GM18858 (cell line): ENCODE measurements around the gene LHX4.

Experiments
- ATAC-seq: cut with Tn5 transposase; IDR thresholded peaks from one replicate; pipeline ENCODE4 v1.9.1; 2021; ENCODE audit not compliant: unreplicated experiment

LHX4 gene

DNA sequence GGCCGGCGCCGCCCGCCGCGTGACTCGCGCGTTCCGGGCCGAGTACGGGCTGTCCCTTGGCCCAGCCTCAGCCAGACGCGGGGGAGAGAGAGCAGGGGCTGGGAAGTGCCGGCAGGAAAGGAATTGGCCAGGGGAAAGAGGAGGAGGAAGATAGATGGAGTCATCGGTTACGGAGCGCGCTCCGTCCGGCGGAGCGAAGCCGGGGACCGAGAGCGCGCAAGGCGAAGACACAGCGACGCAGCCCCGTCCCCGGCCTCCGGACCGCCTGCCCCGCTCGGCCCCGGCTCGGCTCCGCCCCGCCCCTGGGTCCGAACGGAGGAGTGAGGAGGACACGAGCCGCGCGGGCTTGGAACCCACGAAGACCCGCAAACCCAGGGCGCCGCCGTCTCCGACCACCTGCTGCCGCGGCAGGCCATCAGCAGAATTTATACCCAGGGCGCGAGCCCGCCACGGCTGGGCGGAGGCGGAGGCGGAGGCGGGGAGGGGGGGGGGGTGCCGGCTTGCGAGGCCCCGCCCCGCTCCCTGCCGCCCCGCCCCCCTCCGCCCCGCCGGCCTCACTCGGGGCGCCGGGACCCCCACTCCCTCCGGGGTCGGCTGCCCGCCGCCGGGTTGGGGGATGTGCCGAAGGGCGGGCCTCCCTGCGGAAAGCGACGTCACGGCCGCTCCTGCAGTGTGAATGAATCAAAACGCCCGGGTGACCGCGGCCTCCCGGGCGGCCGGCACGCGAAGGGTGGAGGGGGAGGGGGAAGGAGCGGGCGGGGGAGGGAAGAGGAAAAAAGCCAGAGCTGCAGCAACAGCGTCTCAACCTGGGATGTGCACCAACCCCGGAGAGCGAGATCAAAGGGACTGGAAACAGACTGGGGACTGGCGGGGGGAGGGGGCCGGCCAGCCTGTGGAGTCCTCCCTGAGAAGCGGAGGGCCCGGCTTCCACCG is at the start of gene LHX4:
Gene LHX4, plus strand, starts transcription at position 782 of the 933 bp plus-strand sequence. CDS start 266 bp downstream, outside the sequence.
- ATAC-seq = no peak

DNA sequence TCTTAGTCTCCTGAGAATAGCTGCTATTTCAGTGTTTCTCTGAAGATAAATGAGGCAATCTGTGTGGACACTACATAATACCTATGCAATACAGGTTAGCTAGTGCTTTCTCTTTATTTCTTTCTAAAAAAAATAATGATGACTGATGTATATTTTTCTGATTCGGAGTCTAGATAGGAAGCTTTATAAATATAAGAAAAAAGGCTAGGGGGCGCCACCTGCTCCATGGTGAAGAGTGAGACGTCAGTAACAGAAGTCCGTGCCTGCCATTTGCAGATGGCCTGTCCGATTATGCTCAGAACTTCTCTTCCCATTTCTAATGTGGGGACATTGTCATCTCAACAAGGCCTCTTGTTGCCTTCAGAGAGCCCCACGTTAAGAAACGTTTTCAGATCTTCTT is 49.0 kb upstream of the LHX4 start:
- ATAC-seq = no peak

DNA sequence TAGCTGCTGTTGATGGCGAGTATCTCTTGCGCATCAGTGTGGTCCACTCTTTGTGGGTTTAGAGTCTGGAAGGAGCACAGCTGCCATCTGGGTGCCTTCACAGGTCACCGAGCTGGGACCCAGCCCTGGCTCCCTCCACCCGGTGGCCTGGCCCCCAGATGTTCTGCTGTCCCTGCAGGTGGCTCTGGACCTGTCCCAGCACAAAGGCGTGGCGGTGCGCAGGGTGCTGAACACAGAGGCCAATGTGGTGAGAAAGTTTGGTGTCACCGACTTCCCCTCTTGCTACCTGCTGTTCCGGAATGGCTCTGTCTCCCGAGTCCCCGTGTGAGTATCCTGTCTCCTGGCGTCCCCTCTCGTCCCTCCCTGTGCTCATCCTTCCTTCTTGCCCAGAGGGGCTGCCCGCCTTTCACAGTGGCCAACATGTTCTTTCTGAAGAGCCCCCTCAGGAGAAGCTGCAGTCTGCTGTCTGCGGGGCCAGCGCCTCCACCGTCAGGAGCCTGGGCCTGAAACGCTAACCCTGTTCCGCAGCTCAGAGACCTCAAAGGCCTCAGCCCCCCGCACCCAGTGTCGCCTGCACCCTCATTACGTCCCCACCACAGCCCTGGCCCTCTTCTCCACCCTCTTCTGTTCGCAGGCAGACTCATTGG is 47.9 kb upstream of the LHX4 start:
- ATAC-seq = no peak

DNA sequence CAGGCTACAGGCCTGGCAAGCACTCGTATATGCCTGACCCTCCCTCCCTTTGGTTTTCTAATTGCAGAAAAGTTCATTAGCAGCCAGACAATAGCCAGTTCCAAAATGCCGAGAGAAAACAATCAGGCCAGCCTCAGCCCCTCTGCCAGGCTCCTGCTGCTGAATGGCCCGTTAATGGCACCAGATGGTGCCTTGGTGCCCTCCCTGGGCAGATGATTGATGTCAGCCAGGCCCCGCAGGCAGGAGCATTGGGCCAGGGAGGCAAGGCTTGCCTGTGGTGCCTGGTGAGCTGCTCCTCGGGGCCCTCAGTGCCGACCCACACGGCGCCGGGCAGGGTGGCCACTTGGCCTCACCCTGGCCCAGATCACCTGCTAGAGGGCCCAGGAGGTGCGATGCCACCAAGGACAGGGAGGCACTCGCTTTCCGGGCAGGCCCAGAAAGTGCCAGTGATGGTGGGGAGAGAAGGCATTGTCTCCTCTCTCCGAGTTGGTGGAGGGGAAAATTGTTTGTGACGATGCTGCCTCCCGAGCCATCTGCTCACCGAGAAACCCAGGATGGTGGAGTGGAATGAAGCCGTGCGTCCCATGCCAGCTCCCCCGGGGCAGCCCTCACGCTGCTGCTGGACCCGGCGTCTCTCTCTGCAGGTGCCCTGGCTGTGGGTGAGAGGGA is 47.3 kb upstream of the LHX4 start:
- ATAC-seq = no peak

DNA sequence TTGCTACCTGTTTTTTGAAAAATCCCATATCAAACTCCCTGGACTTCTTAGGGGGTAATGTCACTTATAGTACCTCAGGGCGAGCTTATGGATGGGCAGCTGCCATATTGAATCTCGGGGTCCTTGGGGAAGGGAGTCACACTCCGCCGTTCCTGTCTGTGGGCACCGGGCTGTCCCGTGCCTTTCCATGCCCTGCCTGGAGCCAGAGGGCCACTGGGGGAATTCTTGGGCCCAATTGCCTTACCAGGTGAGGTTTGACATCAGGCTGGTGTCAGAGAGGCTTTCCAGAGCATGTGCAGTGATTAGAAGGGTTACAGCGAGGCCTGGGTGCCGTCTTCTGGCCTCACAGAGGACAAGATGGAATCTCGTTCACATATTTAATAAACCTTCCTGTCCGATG is 46.6 kb upstream of the LHX4 start:
- ATAC-seq = no peak

DNA sequence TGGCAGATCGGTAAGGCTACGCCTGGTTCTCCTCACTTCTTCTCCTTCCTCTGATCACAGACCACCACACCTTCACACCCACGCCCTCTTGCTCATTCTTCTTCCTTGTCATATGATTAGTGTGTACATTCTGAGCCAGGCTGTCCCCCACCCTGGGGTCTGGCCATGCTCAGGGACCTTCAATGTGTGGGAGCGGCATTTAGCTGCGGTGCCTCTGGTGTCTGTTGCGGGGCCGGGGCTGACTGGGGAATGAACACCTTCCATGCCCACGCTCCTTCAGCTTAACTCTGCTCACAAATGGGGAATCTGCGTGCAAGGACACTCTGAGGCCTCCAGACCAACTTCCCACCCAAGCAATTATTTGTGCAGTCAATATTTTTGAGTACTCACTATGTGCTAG is 46.0 kb upstream of the LHX4 start:
- ATAC-seq = no peak

DNA sequence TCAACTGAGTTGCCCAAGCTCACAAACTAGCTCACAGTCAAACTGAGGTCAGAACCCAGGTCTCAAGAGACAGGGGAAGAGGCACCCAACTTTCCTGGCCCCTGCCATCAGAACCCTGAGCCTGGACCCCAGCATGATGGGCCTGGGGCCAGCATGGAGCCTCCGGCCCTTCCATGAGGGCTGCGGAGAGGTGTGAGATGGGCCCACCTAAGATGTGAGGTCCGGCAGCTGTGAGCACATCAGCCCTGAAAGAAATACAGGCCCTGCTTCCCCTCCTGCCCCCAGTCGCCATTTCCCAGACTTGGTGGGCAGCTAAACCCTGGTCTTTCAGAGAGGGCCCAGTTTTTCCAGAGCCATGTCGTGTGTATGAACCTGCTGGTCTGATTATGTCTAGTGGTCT is 44.8 kb upstream of the LHX4 start:
- ATAC-seq = no peak

DNA sequence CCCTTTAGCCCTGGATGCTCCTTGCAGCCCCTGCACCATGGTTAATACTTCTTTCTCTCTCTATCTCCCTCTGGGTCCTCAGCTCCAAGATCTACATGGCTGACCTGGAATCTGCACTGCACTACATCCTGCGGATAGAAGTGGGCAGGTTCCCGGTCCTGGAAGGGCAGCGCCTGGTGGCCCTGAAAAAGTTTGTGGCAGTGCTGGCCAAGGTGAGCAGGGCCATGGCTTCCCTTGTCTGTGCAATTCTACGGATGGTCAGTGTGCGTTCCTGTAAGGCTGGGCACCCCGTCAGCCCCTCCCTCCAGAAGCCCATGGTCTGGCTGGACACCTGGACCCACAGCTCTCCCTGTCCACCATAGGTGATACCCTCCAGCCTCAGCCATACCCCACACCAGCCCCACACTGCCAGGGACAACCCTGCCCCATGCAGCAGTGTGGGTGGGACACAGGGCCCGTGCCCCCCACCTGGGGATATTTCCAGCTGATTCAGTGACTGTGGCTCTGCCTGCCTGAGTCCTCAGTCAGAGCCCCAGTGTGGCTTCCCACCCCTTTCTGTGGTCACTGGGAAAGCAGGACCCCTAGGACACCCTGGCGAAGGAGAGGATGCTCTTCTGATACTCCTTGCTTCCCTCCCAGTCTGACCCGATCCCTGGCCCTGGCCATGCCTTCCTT is 44.0 kb upstream of the LHX4 start:
- no peak for ATAC-seq

DNA sequence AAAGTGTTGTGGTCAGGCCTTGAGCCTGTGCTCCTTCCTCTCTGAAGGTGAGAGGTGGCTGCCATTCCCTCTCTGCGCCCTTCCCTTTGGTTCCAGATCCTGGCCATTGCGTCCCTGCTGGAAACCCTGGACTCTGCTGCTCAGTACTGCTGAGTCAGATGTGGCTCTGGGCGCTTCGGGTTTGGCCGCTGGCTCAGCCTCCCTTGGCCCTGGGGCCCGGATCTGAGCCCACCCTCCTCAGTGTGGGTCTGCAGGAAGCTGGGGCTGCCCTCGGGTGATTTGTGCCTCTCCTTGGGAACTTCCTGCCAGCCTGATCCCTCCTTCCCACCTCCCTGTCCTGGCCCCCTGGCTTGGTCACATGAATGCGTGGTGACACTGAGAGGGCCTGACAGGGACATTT is 43.2 kb upstream of the LHX4 start:
- ATAC-seq = no peak

DNA sequence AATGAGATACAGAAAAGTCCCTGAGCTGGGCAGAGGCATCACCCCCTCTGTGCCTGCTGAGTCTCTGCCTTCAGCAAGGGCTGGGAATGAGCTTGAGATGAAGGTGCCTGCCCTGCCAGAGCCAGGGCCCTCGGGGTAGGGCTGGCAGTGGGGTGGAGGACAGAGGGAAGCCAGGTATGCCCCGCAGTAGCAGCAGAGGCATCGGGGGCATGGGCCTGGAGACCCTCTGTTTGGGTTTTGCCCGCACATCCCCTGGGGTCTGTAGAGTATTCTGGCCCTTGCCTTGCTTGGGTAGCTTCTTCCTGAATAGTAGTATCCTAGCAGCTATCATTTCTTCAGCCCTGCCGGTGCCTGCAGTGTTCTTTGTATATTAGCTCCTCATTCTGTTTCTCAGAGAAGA is 42.4 kb upstream of the LHX4 start:
- ATAC-seq = no peak

DNA sequence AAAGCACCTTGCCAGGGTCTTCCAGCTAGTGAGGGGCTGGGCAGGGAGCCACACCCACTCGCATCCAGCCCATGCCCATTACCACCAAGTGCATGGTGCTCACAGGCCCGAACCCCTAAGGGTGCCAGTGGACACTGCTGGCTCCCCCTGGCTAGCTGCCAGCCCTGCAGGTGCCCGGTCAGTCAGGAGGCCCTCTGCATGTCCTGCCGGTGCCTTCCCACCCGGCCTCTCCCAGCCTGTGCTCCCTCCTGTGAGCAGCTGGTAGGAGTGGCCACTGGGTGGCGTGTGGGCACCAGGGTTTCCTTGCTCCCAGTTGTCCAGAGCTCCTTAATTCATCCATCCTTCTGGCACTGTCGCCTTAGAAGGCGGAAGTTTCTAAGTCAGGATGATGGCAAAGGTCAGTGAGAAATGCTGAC is 42.0 kb upstream of the LHX4 start:
- no peak for ATAC-seq

DNA sequence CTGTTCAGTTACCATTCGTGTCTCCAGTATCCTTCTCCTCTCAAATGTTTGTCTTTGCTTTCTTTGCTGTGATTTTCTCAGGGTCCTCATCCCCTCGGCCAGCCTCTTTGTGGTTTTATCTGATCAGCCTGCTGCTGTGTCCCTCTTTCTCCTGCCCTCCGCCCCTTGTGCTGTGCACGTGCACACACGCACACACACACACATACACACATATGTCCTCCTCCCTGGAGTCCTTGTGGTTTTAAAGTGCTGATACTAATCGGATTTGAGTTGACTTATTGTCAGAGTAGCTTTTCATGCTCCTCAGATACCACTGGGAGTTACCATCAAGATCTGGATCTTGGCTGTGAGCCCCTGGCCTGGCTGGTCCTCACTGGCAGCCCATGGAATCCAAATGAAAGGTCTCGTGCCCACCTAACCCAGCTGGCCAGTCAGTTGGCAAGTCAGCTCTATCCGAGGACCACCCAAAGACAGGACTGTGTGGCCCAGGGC is 41.3 kb upstream of the LHX4 start:
- no peak for ATAC-seq

DNA sequence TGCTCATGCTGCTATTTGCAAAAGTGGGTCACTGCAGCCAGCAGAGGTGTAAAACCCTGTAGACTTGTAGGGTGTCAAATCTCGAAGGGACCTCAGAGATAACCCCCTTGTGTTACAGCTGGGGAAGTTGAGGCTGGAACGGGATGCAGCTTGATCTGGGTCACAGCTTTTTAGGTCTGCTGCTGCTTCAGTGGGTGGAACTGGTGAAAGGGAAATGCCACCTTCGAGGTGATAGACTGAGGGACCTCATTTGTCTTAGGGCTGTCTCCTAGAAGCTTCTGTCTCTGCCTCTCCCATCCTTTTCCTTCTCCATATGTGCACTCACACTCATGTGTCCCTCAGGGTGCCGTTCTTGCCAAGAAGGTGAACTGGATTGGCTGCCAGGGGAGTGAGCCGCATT is 40.0 kb upstream of the LHX4 start:
- ATAC-seq = no peak

DNA sequence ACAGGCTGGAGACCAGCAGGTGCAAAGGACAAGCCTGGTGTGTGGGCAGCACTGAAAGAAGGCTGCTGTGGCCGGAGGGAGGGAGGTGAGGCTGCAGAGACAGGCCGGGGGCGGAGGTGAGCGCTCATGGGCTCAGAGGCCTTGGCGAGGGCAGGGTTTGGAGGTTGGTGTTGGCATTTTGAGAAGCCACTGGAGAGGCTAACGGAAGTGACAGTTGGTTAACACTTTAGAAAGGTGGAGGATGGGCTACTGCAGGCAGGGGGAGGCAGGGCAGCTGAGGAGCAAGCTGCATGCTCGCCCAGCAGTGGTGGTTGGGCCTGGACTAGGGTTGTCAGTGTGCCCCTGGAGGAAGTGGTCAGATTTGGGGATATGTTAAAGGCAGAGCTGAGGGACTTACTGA is 37.9 kb upstream of the LHX4 start:
- ATAC-seq = no peak

DNA sequence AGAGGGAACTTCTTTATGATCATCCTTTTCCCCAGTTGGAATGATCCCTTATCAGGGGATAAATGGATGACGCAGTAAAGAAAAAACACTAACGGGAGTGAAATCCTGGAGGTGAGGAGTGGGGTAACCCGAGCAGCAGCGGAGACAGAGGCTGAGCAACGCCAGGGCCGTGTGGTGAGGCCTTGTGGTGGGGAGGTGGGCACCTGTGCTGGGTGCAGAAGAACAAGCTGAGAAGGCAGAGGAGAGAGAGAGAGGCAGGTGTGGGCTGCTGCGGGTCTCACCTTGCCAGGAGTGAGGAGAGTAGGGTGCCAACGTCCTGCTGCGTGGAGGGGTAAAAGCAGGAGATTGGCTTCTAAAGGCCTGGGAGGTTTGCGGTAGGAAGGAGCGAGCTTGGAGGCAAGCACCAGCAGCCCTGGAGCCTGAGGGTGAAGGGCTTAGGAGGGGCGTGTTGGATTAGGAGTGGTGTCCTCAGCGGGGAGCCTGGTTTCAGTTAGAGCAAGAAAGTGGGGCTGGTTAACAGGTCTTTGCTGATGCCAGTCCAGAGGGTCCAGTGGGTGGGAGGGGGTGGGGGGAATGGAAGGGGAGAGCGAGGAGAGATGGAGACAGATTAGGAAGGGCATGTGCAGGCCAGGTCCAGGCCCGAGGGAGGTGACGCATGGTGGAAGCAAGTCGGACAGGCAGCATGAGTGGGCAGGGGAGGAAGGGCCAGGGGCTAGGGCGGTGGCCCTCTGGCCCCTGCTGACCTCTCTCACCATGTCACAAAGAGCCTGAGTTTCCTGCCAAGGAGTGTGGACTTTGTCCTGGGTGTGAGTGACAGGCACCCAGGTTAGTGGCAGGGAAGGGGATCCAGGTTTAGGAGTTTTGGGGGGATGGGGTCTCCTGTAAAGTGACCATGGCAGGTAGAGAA is 36.7 kb upstream of the LHX4 start:
- no peak for ATAC-seq

DNA sequence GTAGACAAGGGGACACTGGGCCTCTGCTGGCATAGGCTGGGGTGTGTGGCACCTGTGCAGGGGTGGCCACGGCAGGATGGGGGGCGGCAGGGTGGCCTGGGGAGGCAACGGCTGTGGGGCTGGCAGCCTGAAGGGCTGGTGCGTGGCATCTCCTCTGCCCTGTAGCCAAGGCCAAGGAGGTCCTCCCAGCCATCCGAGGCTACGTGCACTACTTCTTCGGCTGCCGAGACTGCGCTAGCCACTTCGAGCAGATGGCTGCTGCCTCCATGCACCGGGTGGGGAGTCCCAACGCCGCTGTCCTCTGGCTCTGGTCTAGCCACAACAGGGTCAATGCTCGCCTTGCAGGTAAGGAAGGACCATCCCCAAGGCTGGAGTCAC is 36.0 kb upstream of the LHX4 start:
- no peak for ATAC-seq

DNA sequence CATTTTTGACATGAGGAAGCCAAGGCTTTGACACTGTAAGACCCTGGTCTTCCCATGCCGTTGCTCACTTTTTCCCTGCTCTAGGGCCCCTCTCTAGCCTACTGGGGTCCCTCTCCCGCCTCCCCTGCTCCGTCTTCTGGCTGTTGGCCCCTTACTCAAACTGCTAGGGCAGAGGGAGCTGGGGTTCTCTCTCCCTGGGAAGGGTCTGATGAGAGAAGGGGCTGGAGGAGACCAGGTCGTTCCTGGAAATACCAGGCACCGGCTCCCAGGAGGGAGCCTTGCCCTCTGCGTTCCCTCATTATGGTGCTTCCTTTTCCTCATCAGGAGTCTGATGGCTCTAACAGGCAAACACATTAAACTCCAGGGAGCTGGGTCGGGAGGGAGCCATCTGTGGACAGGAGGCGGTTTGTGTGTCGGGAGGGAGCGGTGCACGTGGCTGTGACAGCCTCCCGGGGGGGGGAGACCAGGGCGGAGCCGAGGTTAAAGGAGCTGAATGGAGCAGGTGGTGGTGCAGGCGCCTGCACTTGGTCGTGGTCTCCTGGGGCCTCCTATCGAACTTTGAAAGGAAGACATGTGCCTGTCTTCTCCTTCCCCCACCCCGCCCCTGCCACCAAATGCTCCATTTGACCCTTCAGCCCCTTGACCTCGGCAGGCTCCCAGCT is 35.4 kb upstream of the LHX4 start:
- ATAC-seq = no peak

DNA sequence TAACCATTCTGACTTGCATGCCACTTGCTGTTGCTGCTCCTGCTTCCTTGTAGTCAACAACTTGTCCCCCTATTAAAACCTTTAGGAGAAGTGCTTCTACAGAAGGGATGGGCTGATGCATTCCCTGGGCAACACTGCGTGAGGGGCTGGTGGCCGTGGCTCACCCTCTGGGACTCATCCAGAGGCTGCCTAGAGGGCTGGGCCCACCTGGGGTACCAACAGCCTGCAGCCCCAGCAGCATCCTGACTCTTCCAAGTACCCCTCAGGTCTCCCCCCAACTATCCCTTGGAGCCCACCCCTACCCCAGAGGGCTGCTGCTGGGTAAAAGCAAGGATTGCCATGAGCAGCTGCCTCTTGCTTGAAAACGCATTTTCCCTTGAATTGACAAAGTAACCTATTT is 34.7 kb upstream of the LHX4 start:
- no peak for ATAC-seq

DNA sequence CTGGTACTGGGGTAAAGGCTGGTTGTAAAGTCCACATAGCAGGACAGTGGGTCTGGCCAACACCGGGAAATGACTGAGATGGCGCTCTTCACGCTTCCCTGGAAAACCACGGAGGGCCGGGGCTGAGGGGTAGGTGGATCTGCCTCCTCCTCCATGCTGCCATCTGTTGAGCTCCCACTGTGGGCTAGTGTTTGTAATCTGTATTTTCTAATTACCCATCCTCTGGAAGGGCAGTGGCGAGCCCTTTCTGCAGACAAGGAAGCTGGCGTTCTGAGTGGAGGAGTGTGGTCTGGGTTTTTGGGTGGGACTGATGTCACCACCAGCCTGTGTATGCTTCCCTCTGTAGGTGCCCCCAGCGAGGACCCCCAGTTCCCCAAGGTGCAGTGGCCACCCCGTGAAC is 34.1 kb upstream of the LHX4 start:
- ATAC-seq = no peak
